Stimulated activated CD4-positive, alpha-beta T cell treated with anti-CD3 and anti-CD28 coated beads, Interleukin-15, amount 100 ng/mL, for 24 hours (primary cell): ENCODE data around the gene AOAH.

ENCODE experiments used
- DNase-seq: peaks from one replicate; pipeline ENCODE4 v3.0.0-alpha.2; 2020

Gene AOAH

DNA sequence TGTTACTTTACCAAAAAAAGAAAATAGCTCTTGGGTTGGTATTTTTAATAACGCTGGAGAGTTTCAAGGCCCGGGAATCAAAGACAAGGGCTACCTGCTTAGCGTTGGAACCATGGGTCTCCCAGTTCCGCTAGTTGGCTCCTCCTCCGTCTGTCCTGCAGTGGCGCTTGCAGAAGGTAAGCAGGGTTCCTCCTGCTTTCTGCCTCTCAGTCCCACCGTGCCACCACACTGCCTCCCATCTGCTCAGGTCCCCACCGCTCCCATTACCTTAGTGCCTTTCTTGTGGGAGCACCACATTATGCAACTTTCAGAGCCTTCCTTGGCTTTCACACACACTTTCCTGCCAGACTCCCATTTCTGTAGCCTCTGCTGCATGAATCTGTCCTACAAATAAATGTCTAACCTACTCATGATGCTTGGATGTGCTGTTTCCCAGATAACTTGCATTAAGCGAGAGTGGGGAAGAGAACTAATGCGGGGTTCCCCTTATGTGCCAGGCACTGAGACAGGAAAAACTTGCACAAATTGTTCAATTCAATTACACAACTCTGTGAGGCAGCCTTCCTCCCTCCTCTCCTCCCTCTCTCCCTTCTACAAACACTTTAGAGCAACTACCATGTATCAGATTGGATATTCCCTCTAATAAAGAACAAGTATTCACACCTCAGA lies 124.5 kb downstream of the AOAH start:
- no peak for DNase-seq

DNA sequence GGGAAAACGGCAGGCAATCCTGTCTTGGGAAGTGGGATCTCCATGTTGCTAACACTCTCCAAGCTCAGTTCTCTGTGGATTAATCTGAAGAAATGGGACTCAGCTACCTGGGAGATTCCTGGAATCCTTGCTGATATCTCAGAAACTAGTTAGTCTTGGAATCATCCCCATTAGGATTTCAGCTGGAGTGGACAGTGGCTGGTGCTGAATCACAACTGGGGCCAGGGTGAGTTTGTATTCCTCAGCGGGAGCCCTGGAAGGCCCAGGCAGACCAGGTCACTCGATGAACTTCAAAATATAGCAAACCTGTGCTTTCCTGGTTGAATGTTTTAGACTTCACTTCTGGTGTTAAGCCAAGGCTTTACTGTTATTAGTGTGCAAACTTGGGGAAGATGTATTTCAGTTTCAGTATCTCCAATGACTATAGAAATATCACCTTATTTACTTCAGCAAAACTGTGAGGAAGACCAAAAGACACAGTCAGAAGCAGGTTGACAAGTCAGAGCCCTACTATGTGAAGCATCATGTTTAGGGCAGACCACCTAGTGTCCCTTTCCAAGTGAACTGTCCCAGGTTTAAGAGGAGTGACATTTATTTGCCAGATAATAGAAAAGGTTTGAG lies 126.1 kb downstream of the AOAH start:
- DNase-seq, result no peak

DNA sequence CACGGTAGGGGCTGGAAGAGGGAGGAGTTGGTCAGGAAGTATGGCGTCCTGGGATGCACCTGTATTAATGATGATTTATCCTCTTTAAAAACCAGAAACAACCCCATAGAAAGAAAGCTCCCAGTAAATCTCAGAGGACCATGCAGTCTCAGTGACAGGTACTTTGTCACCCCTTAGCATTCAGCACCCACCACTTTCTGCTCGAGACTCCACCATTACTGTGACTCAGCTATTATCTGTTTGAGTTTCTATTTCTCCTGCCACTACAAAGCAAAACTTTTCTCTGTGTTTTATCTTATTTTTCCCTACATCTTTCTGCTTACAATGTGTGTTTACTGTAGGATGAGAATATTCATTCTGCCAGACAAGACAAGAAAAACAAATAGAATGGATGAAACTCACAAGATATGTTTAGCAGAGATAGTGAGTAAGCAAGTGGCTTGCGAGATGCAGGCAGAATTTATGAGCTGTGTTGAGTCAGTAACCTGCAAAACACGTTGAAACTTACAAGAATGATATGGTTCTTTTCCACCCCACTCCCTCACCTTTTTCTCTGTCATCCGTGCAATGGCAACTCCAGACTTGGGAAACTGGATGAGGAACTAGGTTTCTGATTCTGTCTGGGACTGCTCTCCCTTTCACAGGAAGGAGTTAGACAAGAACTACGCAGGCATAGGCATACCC lies 127.1 kb downstream of the AOAH start:
- no peak for DNase-seq

- no peak for DNase-seq
Observed at GRCh38 chr7:36594445-36594844, 129.8 kb downstream of the AOAH start.

- no peak for DNase-seq
Observed at GRCh38 chr7:36591636-36592035, 132.7 kb downstream of the AOAH start.

DNA sequence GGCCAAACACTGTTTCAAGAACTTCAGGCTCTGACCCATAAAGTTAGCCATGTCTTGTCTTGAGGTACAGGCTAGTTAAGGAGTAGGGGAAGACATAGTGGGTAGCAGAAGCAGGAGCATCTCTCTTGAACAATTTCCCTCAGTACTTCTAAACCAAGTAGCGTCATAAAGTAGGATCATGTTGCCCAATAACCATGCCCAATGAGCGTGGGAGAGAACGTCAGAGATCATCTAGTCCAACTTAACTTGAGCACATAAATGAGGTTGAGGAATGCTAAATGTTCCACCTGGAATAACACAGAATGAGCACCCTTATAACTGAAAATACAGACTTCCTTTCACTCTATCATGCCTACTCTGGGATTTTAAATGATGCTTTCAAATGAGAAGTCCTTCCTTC lies 134.9 kb downstream of the AOAH start:
- DNase-seq, result no peak

DNA sequence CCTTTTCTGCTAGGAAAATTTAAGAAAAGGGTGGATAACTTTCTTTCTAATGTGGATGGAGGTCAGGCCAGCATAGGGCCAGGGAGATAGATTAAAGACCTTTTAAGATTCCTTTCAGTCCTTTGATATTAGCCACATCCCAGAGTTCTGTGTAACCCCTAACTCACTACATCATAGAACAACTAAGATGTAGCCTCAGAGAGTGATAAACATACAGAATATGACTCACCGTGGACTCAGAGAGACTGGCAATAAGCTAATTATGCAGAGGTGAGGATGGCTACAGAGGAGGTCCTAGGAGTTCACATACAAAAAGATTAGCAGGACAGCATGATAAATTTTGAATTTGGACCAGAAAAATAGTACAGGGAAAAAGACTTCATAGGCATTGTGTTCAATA lies 141.0 kb downstream of the AOAH start:
- no peak for DNase-seq

- DNase-seq, result no peak
Observed at GRCh38 chr7:36575832-36576231, 148.5 kb downstream of the AOAH start.

DNA sequence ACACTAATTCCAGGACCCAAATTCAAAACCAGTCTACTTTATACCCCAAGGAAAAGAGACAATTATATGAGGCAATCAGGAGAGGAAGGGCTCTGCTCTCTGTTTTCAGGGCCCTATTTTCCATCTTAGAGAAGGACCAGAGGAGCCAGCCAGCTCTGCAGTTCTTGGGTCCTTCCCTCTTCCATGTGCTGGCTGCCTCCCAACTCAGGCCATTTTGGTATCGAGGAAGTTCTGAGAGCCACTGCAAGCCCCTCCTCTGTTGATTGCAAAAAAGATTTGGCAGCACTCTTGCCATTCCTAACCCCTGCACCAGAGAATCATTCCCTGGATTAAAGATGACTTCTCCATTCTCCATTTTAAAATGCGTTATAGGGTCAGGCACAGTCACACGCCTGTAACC lies 151.2 kb downstream of the AOAH start:
- DNase-seq, result no peak

- DNase-seq, result no peak
Observed at GRCh38 chr7:36571190-36571560, 153.1 kb downstream of the AOAH start.

- no peak for DNase-seq
Observed at GRCh38 chr7:36570528-36571189, 153.6 kb downstream of the AOAH start.

GRCh38 chr7:36568452-36568849 lies 155.8 kb downstream of the AOAH start:
- no peak for DNase-seq

DNA sequence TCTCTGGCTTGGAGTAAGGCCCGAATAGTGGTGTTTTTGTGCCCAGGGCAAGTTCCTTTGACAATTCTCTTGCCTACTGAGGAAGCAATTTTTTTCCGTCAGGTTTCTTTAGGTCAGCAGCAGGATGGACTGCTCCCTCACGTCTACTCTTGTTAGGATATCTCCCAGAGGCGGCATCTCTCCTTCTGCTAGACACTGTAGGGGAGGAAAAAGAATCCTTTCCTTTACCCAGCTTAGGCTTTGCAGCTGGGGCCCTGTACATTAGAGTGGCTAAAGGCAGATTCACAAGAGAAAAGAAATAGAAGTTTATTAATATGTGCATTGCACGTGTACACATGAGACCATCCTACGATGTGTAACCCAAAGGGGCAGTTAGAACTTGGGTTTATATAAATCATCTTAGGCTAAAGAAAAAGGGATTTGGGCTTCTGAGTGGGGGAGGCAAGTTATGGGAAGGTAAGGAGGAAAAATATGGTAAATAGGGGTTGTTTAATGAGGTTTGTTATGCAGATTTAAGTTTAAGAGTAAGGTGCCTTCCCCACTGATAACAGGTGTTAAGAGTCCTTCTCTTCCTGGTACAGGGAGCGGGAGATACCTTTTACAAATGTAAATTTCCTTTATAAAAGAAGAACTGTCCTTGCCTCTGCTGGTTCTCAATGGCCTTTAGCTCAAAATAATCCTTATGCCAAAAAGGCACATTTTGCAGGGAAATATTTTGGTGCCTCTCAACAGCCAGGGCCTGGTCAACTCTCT lies 156.4 kb downstream of the AOAH start:
- no peak for DNase-seq

- DNase-seq, result no peak
Observed at GRCh38 chr7:36565792-36566356, 158.4 kb downstream of the AOAH start.

GRCh38 chr7:36564489-36564888 lies 159.8 kb downstream of the AOAH start:
- no peak for DNase-seq

DNA sequence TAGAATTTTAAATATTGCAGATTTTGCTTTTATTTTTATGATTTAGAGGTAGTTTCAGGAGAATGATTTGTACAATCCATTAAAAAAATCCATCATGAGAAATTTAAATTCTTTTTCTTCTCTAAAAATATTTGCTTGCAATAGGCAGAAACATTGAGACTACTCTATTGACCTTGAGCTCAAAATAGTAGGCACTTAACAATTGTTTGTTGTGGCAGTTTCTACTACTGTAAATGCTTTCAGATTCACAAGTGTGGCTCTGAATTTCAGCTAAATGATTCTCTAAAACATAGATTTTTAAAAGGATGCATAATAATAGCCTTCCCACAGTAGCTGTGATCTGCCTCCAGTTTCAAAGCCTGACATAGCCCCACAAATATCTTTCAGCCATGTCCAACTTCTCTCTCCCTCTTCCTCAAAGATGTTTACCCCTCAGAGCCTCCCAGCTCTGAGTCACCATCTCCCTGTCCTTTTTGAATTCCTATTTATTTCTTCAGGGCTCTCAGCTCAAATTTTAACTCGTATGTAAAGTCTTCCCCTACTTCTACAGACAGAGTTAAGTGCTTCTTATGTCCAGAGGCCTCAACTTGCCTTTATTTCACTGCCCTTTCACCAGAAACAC lies 160.5 kb downstream of the AOAH start:
- DNase-seq, result no peak

DNA sequence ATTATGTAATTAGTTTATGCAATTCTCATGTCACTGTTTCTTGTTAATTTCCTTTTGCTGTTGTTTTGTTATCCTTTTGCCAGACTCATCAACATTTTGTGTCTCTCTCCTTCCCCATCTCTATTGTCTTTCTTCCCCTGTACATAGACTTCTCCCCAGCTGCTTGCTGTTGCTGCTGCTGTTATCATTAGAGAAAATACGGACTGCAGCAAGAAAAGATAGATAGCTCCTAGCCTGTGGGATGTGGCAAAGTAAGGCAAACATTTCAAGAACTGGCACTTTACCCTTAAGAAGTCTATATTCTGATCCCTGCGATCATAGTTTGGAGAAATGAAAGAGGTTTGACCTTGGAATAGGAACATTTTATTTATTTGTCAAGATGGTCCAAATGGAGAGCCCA lies 162.2 kb downstream of the AOAH start:
- DNase-seq, result no peak

- no peak for DNase-seq
Observed at GRCh38 chr7:36549029-36549428, 175.3 kb downstream of the AOAH start.

DNA sequence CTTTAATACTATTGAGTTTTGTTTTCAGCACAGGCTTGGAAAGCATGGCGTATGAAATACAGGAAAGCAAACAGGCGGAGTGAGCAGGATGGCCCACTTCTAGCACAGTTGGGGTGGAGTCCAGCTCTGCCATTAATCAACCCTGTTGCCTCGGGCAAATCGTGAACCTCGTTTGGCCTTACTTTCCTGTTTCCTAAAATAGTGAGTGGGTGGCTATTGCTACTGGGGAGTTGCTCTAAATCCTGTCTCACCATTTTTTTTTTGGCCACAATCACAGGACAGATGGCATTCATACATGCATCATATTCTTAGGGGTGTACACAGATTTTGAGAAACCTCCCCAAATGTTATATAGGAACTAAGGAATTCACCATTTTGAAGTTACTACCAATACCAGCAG lies 176.9 kb downstream of the AOAH start:
- DNase-seq, result no peak

- no peak for DNase-seq
Observed at GRCh38 chr7:36546331-36546730, 178.0 kb downstream of the AOAH start.

- no peak for DNase-seq
Observed at GRCh38 chr7:36545291-36545690, 179.0 kb downstream of the AOAH start.

- DNase-seq, result no peak
Observed at GRCh38 chr7:36538126-36538525, 186.2 kb downstream of the AOAH start.
